Measurements from ENCODE around the gene FAM13C.
"Not testable (repeated sequence)": the region's sequence is repeated elsewhere in the genome, so short reads cannot be mapped to it uniquely, and the experiment has no call there.

The FAM13C gene

DNA sequence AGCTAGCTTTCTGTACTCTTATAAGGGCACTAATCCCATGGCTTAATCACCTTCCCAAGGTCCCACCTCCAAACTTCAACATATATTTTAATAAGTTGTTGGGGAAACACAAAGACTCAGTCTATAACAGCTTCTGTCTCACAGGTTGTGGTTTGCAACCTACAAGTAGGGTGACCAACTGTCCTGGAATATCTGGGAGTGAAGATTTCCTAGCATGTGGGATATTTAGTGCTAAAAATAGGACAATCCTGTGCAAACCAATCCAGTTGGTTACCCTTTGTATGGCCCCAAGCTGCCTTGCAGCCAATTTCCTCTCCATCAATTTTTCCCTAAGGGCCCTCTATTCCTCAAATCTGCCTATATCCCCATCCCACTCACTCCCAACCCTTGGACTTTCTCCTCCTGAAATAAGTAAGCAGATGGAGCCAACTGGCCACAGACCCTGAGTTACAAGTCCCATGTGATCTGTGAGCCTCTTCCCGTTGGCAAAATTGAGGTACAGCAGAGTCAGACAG, 82.3 kb downstream of the FAM13C start:
- DNase-seq (ENCODE audit: low read depth in 1 of 2, low spot score in 1 of 2), result no peak

DNA sequence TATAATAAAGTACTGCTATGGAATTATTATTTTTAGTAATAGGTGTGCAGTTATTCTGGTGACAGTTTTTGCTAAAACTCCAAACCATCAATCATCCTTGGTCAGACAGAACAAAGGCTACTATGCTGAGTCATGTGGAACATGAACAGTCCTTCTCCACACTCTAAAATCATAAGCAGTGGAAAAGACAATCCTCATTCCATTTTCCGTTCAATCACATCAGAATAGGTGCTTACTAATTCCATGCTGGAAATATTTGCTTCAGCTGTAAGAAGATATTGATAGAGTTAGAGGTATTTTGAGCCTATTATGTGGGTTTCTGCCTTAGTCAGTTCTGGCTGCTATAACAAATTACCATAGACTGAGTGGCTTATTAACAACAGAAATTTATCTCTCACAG, 82.9 kb downstream of the FAM13C start:
- no peak for DNase-seq (ENCODE audit: low read depth in 1 of 2, low spot score in 1 of 2)

DNA sequence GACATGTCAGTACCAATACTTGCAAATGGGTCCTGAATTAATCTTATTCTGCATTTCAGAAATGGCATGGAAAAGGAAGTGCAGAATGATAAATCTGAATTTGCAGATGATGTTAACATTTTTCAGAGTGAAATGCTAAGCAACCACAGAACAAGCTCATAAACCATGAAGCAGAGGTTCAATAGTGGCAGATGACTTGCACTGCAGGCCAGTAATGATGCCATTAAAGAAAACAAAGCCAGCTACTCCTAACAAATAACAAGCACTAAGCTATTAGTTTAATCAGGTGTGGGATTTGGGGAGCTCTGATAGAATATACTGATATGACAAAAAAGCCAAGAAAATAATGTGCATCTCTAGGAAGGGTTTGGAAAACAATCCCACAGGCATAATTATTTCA, 85.4 kb downstream of the FAM13C start:
- no peak for DNase-seq (ENCODE audit: low read depth in 1 of 2, low spot score in 1 of 2)

DNA sequence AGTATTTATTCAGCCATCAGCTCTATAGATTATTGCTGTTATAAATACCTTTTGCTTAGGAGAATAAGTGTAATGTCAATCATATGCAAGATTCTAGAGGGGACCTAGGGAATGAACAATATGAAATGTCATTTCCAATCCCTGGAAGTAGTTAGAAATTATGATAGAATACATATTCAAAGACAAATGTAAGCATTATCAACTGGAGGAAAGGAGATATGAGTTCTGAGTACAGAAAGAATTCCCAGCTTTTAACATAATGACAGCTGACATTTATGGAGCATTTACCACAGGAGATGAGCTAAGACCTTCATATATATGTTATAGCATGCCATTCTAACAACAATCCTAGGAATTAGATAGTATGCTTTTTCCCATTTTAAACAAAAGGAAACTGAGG, 86.2 kb downstream of the FAM13C start:
- DNase-seq (ENCODE audit: low read depth in 1 of 2, low spot score in 1 of 2), result no peak

DNA sequence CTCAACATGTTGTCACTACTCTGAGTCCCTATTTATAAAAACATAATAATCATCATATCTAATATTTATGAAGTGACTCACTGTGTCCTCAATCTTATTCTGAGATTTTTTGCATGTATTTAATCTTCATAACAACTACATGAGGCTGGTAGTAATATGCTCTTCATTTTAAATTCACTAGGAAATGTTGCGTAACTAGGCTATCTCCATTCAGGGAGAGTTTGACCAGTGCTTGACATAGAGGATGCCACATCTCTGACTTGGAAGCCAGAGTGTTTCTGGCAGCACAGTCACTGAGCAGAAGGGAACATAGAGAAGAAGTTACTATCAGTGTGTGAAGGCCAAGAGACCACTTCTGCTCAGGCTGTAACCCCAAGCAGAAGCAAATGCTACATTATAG, 88.9 kb downstream of the FAM13C start:
- DNase-seq (ENCODE audit: low read depth in 1 of 2, low spot score in 1 of 2), result no peak

DNA sequence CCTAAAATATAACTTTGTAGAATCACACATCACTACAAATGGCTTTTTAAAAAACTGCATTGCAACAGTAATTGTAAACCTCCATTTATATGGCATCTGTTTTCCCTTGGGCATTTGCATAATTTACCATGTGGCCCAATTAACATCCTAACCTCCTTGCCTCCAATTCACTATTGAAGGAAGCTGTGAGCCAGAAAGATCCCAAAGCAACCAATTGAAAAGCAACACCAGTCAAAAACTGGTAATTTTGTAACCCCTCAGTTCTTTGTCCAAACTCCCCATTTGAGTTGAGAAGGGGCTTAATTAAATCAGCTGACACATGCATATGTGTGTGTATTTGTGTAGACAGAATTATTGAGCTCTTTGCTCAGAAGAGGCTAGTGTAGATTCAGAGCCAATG, 90.3 kb downstream of the FAM13C start:
- no peak for DNase-seq (ENCODE audit: low read depth in 1 of 2, low spot score in 1 of 2)

DNA sequence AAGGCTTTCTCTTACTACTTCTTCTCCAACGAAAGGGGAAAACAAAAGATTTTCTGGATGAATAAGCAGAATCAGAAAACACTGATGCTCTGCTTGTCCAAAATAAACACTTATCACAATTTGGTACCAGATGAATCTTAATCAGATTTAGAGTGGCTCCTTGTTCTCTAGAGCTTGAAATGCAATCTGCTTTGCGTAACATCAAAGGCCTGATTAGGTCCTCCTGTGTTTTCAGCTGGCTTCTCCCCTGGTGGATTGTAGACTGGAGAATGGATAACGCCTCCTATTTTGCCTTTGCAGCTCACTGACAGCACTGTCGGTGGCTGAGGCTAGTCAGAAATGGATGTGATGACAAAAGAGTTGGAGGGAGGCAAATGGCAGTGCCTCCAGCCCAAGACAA, 91.2 kb downstream of the FAM13C start:
- DNase-seq (ENCODE audit: low read depth in 1 of 2, low spot score in 1 of 2), result no peak

DNA sequence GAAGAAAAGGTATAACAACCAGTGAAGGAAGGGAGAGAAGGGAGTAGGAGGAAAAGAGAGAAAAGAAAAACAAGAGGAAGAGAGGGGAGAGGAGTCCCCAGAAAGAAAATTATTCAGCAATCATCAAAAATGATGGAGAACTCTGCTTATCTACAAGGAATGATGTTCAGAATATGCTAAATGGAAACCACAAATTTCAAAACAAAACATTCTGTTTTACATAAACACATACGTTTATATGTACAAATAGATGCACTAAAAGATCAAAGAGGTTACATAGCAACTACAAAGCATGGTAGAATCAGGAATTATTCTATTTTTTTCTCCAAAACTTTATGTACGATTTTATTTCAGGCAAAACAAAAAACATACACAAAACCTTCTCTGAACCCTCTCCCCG, 91.9 kb downstream of the FAM13C start:
- no peak for DNase-seq (ENCODE audit: low read depth in 1 of 2, low spot score in 1 of 2)

GRCh38 chr10:59269651-59270050, 92.7 kb downstream of the FAM13C start:
- DNase-seq (ENCODE audit: low read depth in 1 of 2, low spot score in 1 of 2), result no peak

DNA sequence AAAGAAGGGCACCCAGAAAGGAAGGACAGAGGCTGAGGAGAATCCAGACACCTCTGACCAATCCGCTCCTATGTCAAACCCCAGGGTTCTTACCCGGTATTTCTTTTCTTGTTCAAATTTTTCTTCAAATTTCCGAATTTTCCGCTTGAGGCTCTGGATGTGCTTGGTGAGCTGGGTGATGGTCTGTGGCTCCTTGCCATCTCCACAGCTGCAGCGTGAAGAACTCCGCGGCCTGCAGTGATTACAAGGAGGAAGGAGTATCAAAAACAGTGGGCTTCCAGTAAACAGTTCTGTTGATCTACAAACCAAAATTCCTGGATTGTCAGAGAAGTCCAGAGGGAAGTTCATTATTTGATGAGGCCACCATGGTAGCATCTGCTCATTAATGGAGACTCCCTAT, 93.9 kb downstream of the FAM13C start:
- DNase-seq (ENCODE audit: low read depth in 1 of 2, low spot score in 1 of 2), result no peak

DNA sequence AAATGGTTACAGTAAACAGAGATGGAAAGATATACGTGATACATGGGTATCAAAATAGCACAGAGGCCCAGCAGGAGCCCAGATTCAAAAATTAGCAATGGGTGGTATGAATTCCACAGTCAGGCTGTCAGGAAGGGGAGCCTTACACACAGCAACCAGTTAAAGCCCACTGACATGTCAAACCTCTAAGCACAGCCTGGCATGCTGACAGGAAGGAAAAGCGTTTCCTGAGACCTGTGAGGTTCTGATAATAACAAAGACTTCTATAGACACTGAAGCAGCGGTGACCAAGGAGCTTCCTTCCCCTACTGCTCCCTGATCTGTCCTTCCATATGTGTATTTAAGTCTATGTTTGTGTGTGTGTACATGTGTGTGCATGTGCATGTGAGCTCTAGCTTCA, 96.0 kb downstream of the FAM13C start:
- no peak for DNase-seq (ENCODE audit: low read depth in 1 of 2, low spot score in 1 of 2)

GRCh38 chr10:59265141-59265540, 97.2 kb downstream of the FAM13C start:
- DNase-seq (ENCODE audit: low read depth in 1 of 2, low spot score in 1 of 2), result no peak

- DNase-seq (ENCODE audit: low read depth in 1 of 2, low spot score in 1 of 2), result no peak
Measured at GRCh38 chr10:59258890-59259289, 103.5 kb downstream of the FAM13C start.

DNA sequence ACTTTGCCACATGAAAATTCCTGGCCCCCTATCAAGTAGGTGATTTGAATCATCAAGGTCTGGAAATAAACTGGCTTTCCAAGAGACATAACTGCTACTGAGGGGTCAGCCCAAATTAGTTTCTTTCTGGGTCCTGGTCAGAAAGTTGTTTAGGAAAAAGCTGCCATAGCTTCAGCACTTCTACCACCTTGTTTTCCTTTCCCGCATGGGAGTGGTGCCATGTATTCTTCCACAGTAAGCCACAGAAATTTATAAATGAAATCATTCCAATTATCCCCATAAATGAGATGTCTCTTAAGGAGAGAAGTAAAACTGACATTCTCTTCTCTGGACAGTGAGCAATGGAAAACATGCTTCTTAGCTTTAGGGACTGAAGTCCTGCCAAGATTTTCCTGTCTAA, 105.1 kb downstream of the FAM13C start:
- DNase-seq (ENCODE audit: low read depth in 1 of 2, low spot score in 1 of 2), result no peak

DNA sequence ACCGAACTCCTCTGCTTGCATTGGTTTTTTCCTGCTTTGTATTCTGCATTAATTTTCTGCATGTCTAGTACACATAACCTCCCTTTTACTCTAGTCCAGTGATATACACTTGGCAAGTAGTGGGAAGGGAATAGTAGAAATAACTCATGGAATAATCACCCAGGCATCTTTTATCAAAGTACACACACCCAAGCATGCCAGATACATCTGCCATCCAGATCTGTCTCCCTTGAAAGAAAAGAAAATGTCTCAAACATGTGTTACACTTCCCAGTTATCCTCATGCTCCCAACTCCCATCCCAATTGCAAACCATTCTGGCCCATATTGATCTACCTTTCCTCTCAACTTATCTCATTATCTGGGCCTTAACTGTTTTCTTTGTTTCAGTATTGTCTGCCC, 106.9 kb downstream of the FAM13C start:
- DNase-seq (ENCODE audit: low read depth in 1 of 2, low spot score in 1 of 2), result no peak

GRCh38 chr10:59252491-59252890, 109.9 kb downstream of the FAM13C start:
- DNase-seq (ENCODE audit: low read depth in 1 of 2, low spot score in 1 of 2), result no peak

GRCh38 chr10:59245686-59246085, 116.7 kb downstream of the FAM13C start:
- no peak for DNase-seq (ENCODE audit: low read depth in 1 of 2, low spot score in 1 of 2)

- DNase-seq (ENCODE audit: low read depth in 1 of 2, low spot score in 1 of 2), result no peak
Measured at GRCh38 chr10:59244871-59245270, 117.5 kb downstream of the FAM13C start.

GRCh38 chr10:59243611-59244195, 118.6 kb downstream of the FAM13C start:
- no peak for DNase-seq (ENCODE audit: low read depth in 1 of 2, low spot score in 1 of 2)

- DNase-seq (ENCODE audit: low read depth in 1 of 2, low spot score in 1 of 2), result no peak
Measured at GRCh38 chr10:59242991-59243390, 119.4 kb downstream of the FAM13C start.

GRCh38 chr10:59242057-59242456, 120.3 kb downstream of the FAM13C start:
- DNase-seq (ENCODE audit: low read depth in 1 of 2, low spot score in 1 of 2), result no peak

- no peak for DNase-seq (ENCODE audit: low read depth in 1 of 2, low spot score in 1 of 2)
Measured at GRCh38 chr10:59240582-59241183, 121.7 kb downstream of the FAM13C start.

- not testable (repeated sequence) for DNase-seq (ENCODE audit: low read depth in 1 of 2, low spot score in 1 of 2)
Measured at GRCh38 chr10:59239108-59239507, 123.2 kb downstream of the FAM13C start.
